GM13976 (cell line): Measurements from ENCODE around the gene MYO3A.

ENCODE experiments used
- DNase-seq: peaks from one replicate; pipeline ENCODE4 v3.0.0; 2012; ENCODE audit warnings: low spot score
- in situ Hi-C: fragments of 300-500 bp; cut with MboI; formaldehyde crosslinking; loops from one replicate; pipeline ENCODE4 v1.12.0; 2022; ENCODE audit warnings: low sequenced_read_pairs, mixed read lengths, inconsistent platforms; ENCODE audit not compliant: unreplicated experiment
- TF ChIP-seq, protein P1 (sequence below): IDR thresholded peaks from 2 replicates; pipeline ENCODE4 v1.5.1; 2012; ENCODE audit warnings: borderline replicate concordance, mild to moderate bottlenecking; ENCODE audit not compliant: insufficient read depth; ENCODE audit errors: extremely low read depth, missing control alignments, control extremely low read depth

MYO3A gene

GRCh38 chr10:26215935-26216584 is 282.0 kb downstream of the MYO3A start:
- TF ChIP-seq, protein P1, sequence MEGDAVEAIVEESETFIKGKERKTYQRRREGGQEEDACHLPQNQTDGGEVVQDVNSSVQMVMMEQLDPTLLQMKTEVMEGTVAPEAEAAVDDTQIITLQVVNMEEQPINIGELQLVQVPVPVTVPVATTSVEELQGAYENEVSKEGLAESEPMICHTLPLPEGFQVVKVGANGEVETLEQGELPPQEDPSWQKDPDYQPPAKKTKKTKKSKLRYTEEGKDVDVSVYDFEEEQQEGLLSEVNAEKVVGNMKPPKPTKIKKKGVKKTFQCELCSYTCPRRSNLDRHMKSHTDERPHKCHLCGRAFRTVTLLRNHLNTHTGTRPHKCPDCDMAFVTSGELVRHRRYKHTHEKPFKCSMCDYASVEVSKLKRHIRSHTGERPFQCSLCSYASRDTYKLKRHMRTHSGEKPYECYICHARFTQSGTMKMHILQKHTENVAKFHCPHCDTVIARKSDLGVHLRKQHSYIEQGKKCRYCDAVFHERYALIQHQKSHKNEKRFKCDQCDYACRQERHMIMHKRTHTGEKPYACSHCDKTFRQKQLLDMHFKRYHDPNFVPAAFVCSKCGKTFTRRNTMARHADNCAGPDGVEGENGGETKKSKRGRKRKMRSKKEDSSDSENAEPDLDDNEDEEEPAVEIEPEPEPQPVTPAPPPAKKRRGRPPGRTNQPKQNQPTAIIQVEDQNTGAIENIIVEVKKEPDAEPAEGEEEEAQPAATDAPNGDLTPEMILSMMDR, result no peak
- in situ Hi-C loops, result no loop called here
- peak; percentile 68 for DNase-seq

GRCh38 chr10:26216585-26217395 is 282.8 kb downstream of the MYO3A start, which contains the start of gene GAD2:
Gene GAD2, plus strand, starts transcription at chr10:26216774. Its CDS starts 36 bp downstream, at chr10:26216810.
- in situ Hi-C loops, result no loop called here
- TF ChIP-seq, protein P1, result no peak
- peak; percentile 24 for DNase-seq

DNA sequence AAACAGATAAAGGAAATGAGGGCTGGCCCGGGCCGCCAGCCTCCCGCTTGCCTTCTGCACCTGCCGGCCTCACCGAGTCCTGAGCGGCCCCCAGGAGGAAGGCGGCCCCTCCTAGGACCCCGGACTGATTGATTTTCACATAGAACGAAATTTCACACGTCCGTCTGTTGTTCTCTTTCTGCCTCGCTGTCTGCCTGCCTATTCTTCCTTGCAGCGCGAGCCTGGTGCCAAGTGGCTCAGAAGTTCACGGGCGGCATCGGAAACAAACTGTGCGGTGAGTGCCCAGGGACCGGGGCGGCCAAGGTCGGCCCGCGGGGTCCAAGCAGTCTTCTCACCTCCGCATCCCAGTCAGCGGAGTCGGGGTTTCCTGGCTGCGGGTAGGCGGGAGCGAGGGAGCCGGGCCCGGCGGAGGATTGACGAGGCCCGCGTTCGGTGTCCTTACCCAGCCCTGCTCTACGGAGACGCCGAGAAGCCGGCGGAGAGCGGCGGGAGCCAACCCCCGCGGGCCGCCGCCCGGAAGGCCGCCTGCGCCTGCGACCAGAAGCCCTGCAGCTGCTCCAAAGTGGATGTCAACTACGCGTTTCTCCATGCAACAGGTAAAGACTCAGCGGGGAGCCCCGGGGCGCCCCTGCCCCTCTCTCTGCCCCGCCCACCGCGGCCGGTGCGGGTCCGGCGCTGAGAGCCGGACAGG is 283.5 kb downstream of the MYO3A start:
- TF ChIP-seq, protein P1, result no peak
- in situ Hi-C loops, result no loop called here
- peak; percentile 44 for DNase-seq

DNA sequence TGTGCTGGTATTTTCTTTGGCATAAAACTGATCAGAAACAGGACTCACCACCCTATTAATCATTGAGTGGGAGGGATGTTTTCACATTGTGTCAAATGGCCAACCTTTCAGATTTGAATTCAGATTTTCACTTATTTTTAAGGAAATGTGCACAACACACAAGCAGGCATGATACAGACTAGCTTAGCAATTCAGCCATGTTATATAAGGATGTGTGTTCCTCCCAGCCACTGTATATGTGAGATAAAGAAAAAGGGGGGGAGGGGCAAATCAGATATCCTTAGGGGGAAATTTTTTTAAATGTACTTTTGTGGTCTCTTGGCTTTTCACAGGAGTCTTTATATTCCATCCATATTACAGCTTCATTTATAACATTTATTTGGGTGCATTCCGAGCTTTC is 285.6 kb downstream of the MYO3A start:
- in situ Hi-C loops, result no loop called here
- no peak for DNase-seq
- TF ChIP-seq, protein P1, result no peak

GRCh38 chr10:26220901-26221300 is 286.9 kb downstream of the MYO3A start:
- DNase-seq, result no peak
- in situ Hi-C loops, result no loop called here
- TF ChIP-seq, protein P1, result no peak

GRCh38 chr10:26221541-26221940 is 287.5 kb downstream of the MYO3A start:
- TF ChIP-seq, protein P1, result no peak
- in situ Hi-C loops, result no loop called here
- no peak for DNase-seq
